HUDEP-2 (cell line): ENCODE measurements around the gene SPATA6.
"Not testable (repeated sequence)": the region's sequence is repeated elsewhere in the genome, so short reads cannot be mapped to it uniquely, and the experiment has no call there.

Source experiments
- DNase-seq, 76 experiments: peaks; one replicate each; lab custom pipeline; 2025; ENCODE audit not compliant: unreplicated experiment in 76 of 76; lab: John Stamatoyannopoulos, UW

SPATA6 gene

GRCh38 chr1:48371598-48371997, 100.4 kb downstream of the SPATA6 start:
- DNase-seq: no peak

- DNase-seq: no peak
Observed at GRCh38 chr1:48362901-48363300, 109.1 kb downstream of the SPATA6 start.

GRCh38 chr1:48356901-48357300, 115.1 kb downstream of the SPATA6 start:
- DNase-seq: no peak

- DNase-seq: no peak
Observed at GRCh38 chr1:48344373-48344772, 127.6 kb downstream of the SPATA6 start.

- DNase-seq: no peak
Observed at GRCh38 chr1:48341221-48341620, 130.8 kb downstream of the SPATA6 start.

GRCh38 chr1:48338257-48338656, 133.7 kb downstream of the SPATA6 start:
- DNase-seq: no peak

- no peak for DNase-seq
Observed at GRCh38 chr1:48333316-48333715, 138.7 kb downstream of the SPATA6 start.

- DNase-seq: no peak
Observed at GRCh38 chr1:48332115-48332514, 139.9 kb downstream of the SPATA6 start.

- DNase-seq: no peak
Observed at GRCh38 chr1:48329905-48330304, 142.1 kb downstream of the SPATA6 start.

GRCh38 chr1:48329486-48329885, 142.5 kb downstream of the SPATA6 start:
- no peak for DNase-seq

GRCh38 chr1:48311829-48312228, 160.2 kb downstream of the SPATA6 start:
- DNase-seq: not testable (repeated sequence)

- no peak for DNase-seq
Observed at GRCh38 chr1:48309564-48310082, 162.4 kb downstream of the SPATA6 start.

GRCh38 chr1:48302652-48303051, 169.4 kb downstream of the SPATA6 start:
- no peak for DNase-seq

- no peak for DNase-seq
Observed at GRCh38 chr1:48294656-48295055, 177.3 kb downstream of the SPATA6 start.

- DNase-seq: not testable (repeated sequence)
Observed at GRCh38 chr1:48294094-48294493, 177.9 kb downstream of the SPATA6 start.

- DNase-seq: no peak
Observed at GRCh38 chr1:48292706-48293105, 179.3 kb downstream of the SPATA6 start.

- no peak for DNase-seq
Observed at GRCh38 chr1:48291421-48291820, 180.6 kb downstream of the SPATA6 start.

- no peak for DNase-seq
Observed at GRCh38 chr1:48285525-48285924, 186.5 kb downstream of the SPATA6 start.

- DNase-seq: not testable (repeated sequence)
Observed at GRCh38 chr1:48284696-48285420, 187.1 kb downstream of the SPATA6 start.

GRCh38 chr1:48282329-48282728, 189.7 kb downstream of the SPATA6 start:
- DNase-seq: not testable (repeated sequence)

- DNase-seq: not testable (repeated sequence)
Observed at GRCh38 chr1:48277437-48277836, 194.6 kb downstream of the SPATA6 start.

GRCh38 chr1:48266576-48266975, 205.4 kb downstream of the SPATA6 start:
- DNase-seq: no peak

- DNase-seq: no peak
Observed at GRCh38 chr1:48263041-48263440, 209.0 kb downstream of the SPATA6 start.
